ENCODE measurements around the gene TICAM2.

The TICAM2 gene

DNA sequence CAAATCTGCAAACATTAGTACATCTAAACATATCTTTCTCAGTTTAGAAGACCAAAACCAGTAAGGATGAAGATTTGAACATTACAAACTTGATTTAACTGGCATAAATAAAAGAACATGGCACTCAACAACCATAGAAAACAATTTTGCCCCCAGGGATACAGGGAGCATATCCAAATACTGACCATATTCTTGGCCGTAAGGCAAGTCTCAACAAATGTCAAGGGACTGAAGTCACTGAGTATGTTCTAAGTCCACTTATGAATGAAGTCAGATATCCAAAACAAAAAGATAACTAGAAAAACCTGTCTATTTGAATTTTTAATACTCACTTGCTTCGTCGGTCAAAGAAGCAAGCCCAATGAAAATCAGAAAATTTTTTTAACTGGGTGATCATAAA is 71.9 kb downstream of the TICAM2 start:
- no peak for DNase-seq (ENCODE audit: low spot score in 2 of 2)
- H3K4me1 ChIP-seq: peaks cover 23% of the 10 kb centered on the region
- in situ Hi-C loops (cut with MboI; ENCODE audit: low sequenced_read_pairs): no loop called here
- no peak overlapping the region for H3K4me3 ChIP-seq
- peaks cover 4% of the 10 kb centered on the region for H3K36me3 ChIP-seq (replicated peaks)
- no peaks in the 10 kb centered on the region for H3K27me3 ChIP-seq (ENCODE audit: low read depth)
- no peaks in the 10 kb centered on the region for H3K9me3 ChIP-seq
